ENCODE results near the gene CKS1B.

DNA sequence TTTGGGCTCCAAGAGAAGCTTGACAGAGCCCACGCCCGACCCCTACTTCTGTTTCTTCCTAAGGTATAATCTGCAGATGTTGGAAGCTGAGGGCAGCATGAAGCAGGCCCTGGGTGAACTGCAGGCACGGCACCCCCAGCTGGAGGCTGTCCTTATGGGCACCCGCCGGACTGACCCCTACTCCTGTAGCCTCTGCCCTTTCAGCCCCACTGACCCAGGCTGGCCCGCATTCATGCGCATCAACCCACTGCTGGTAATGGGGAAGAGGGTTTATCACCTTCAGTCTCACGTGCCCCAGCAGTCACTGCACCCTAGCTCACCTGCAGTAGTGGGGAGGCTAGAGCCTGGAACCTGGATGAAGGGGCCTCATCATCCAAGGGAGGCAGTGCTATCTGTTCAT, 15.8 kb downstream of the CKS1B start:
- TF ChIP-seq, protein P1, sequence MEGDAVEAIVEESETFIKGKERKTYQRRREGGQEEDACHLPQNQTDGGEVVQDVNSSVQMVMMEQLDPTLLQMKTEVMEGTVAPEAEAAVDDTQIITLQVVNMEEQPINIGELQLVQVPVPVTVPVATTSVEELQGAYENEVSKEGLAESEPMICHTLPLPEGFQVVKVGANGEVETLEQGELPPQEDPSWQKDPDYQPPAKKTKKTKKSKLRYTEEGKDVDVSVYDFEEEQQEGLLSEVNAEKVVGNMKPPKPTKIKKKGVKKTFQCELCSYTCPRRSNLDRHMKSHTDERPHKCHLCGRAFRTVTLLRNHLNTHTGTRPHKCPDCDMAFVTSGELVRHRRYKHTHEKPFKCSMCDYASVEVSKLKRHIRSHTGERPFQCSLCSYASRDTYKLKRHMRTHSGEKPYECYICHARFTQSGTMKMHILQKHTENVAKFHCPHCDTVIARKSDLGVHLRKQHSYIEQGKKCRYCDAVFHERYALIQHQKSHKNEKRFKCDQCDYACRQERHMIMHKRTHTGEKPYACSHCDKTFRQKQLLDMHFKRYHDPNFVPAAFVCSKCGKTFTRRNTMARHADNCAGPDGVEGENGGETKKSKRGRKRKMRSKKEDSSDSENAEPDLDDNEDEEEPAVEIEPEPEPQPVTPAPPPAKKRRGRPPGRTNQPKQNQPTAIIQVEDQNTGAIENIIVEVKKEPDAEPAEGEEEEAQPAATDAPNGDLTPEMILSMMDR (conservative IDR thresholded peaks at IDR 0.05 in 1 of 2, IDR thresholded peaks at IDR 0.05 in 1 of 2; ENCODE audit: extremely low read depth in 1 of 2, insufficient read depth in 1 of 2, low read depth in 1 of 2, low read length in 2 of 2): no peak
- no peak for TF ChIP-seq EZH2 (IDR thresholded peaks at IDR 0.05; ENCODE audit: borderline replicate concordance, low read length)

Data from mammary epithelial cell (primary cell).